Keratinocyte (primary cell): ENCODE measurements around the gene PITHD1.

ENCODE experiments used
- CTCF ChIP-seq, 3 experiments: IDR thresholded peaks in 1 of 3; conservative IDR thresholded peaks in 1 of 3; optimal IDR thresholded peaks in 1 of 3; 2 replicates in 2 of 3; 3 replicates in 1 of 3; pipeline versions ENCODE3 to v1.5.1; 2011; ENCODE audit warnings: low read length in 3 of 3, mild to moderate bottlenecking in 3 of 3, moderate library complexity in 2 of 3, control low read depth in 1 of 3, inconsistent platforms in 1 of 3; ENCODE audit not compliant: insufficient read depth in 2 of 3; ENCODE audit errors: extremely low read depth in 1 of 3
- EZH2 ChIP-seq: IDR thresholded peaks from one replicate; pipeline ENCODE4 v1.6.1; 2012; ENCODE audit warnings: inconsistent platforms, mild to moderate bottlenecking, low read length, moderate library complexity

DNA sequence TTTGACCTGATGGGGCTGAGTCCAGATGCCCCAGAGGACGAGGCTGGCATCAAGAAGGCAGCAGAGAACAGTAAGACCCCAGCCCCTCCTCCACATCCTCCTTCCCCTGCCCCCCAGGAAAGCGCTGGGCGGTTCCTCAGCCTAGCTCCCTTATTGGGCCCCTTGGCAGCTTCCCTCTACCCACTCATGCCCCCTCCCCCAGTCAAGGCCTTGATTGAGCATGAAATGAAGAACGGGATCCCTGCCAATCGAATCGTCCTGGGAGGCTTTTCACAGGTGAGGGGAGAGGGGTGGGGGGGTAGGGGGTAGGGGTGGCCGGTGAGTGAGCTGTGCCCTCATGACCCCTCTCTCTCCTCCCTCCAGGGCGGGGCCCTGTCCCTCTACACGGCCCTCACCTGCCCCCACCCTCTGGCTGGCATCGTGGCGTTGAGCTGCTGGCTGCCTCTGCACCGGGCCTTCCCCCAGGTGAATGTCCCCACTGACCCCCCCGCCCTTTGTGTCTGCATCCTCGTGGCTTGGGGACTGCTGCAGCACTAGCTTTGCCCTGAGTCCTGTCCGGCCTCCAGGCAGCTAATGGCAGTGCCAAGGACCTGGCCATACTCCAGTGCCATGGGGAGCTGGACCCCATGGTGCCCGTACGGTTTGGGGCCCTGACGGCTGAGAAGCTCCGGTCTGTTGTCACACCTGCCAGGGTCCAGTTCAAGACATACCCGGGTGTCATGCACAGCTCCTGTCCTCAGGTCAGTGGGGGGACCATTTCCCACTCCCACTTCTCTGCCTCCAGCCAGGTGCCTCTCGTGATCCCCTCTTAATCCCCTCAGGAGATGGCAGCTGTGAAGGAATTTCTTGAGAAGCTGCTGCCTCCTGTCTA, 15.9 kb downstream of the PITHD1 start:
- TF ChIP-seq EZH2 (no peak), CTCF (optimal IDR thresholded peaks at IDR 0.05 in 1 of 3, IDR thresholded peaks at IDR 0.05 in 1 of 3, conservative IDR thresholded peaks at IDR 0.05 in 1 of 3; ENCODE audit: extremely low read depth in 1 of 3, insufficient read depth in 2 of 3, low read length in 3 of 3) (no peak)
